NOMO-1 treated with dmso at 0.1 percent for 144 hours (cell line): ENCODE results near the gene BMP5.

ENCODE experiments used
- DNase-seq: peaks from one replicate; lab custom pipeline; 2025; ENCODE audit not compliant: unreplicated experiment; lab: John Stamatoyannopoulos, UW

Gene BMP5

DNA sequence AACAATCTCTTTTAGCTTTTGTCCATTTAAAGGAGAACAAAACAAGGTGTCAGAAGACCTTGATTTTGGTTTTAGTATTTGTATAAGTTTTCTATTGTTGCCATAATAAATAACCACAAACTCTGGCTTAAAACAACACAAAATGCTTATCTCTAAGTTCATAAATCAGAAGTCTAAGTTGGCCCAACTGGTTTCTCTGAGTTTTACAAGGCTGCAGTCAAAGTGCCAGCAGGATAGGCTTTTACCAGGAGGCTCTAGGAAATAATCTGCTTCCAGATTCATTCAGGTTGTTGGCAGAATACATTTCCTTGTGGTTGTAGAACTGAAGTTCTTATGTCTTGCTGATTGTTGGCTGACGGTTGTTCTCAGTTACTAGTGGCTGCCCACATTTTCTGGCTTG lies 149.2 kb downstream of the BMP5 start:
- no peak for DNase-seq

DNA sequence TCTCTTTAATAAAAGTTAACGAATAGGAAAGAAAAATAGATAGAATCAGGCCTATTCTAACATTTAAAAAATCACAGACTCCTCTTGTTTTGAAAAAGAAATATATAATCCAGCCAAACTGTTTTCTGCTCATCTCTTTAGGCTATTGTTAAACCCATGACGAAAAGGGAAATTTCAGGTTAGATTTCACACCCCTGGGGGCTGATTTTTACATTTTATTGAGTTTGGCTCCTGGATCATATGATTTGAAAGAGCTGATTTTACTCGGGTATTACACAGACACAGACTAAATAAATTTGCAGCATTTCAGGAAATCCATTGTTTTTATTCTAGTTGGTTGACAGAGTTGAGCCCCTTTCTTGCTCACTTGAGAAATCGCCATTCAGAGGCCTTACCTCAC lies 160.6 kb downstream of the BMP5 start:
- no peak for DNase-seq

DNA sequence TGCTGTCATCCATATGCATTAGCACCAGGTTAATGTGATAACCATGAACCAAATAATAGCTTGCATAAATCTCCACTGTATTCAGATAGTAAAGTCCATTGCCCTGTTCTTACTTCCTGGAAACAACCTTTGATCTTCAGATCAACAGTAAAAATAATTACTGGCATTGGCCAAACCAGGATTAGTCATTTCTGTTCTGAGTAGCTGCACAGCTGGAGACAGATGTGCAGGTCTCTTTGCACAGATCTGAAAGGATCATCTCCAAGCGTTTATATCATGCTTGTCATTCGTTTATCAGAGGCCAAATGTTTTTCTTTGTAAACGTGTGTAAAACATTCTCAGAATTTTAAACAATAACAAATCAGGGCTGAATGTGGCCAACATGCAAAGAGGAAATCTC lies 162.0 kb downstream of the BMP5 start:
- DNase-seq = no peak

DNA sequence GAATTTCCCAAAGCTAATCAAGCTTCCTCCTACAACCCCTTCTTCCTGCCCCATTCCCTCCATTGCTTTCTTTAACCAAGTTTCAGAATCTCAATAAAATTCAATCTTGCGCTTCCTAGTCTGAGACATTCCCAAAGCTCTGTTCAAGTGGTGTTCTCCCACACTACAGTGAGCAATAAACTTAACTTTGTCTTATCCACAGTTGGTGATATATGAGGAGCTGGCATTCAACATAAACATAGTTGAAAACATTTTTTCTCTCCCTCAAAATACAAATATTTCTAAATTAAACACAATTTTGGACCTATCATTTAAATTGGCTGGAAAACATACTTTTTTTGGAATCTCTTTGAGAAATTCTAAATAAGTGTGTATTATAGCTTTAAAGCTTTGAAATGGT lies 166.7 kb downstream of the BMP5 start:
- no peak for DNase-seq

- DNase-seq = no peak
Measured at GRCh38 chr6:55705451-55706440, 169.6 kb downstream of the BMP5 start.

DNA sequence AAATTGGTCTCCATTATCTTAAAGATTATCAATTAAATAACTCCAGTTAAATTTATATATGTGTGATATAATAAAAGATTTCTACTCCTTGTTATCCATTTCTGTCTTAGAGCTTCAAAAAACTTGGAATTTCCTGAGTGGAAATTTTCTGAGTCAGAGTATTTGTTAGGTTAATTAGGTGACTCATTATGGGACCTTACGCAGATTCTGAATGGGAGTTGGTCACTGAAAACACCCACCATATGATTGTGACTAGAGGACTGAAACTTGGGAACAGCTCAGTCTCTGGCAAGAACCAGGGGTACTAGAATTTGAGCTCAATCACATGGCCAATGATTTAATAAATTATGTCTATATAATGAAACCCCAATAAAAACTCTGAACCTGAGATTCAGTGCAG lies 171.0 kb downstream of the BMP5 start:
- no peak for DNase-seq
